M059J (cell line): ENCODE data around the gene TAF10. TPM values are rescaled to one million over a fixed set of nuclear protein-coding genes. Genes with fewer than 3 reads are reported as not detected.

Experiments
- DNase-seq: peaks from one replicate; pipeline ENCODE4 v3.0.0-alpha.2; 2012; ENCODE audit warnings: low read depth
- total RNA-seq: library from RNA; depleted of rRNA; stranded (reverse); fragments of >200 nt; shearing (Covaris generic); gene quantifications from 2 replicates; pipeline ENCODE4 v1.2.3, GENCODE V29; 2014; rRNA removed

Gene TAF10
- total RNA-seq, result 108 and 133 TPM in 2 replicates

- peak; percentile 97 for DNase-seq
Measured at GRCh38 chr11:6612213-6613041, at the start of gene TAF10. TSS of gene TAF10 (minus strand) at chr11:6612216. CDS start at chr11:6612189, 27 bp downstream.

DNA sequence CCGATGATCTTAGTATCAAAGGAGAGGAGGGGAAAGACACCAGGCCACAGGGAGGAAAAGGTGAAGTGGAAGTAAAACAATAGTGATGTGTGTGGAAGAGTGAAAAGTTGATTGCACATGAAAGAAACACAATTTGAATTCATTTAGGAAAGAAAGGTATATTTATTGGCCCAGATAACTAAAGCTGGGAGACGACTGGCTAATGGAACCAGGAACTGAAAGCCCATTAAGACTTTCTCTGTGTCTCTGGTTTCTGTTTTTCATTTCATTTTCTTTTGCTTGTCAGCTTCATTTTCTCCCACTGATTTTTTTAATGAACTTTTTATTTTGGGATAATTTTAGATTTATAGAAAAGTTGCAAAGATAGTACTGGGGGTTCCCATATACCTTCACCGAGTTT is 48.7 kb upstream of the TAF10 start:
- DNase-seq, result no peak

- DNase-seq, result no peak
Measured at GRCh38 chr11:6658647-6659046, 46.6 kb upstream of the TAF10 start.

DNA sequence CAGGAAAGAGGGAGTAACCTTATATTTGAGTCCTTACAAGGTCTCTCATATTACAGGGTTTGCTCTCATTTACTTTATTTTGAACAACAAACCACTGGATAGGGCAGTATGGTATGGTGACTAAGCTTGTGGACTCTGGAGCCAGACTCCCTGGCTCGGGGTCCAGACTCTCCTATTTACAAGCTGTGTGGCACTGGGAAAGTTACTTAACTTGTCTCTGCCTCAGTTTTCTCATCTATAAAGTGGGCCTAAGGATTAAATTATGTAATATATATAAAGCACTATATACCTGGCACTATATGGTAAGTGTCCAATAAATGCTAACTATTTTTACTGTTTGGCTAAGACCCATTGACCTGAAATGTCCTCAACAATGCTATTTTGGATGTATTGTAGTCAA is 45.3 kb upstream of the TAF10 start:
- peak; percentile 36 for DNase-seq

DNA sequence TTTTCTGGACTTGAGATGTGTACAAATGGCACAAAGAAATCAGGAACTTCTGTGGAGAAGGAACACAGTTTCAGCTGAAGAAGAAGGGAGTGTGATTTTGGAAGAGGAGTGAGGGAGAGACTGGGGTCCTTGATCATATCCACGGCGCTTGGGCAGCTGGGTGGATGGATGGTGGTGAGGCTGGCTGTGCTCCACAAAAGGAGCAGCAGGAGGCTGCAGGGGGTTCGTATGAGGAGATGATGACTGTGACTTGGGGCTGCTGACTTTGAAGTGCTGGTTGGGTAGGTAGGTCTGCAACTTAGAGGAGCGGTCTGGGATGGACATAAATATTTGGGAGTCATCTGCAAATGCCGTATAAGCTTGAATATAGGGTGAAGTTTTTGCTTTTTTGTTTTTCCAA is 44.9 kb upstream of the TAF10 start:
- DNase-seq, result no peak

DNA sequence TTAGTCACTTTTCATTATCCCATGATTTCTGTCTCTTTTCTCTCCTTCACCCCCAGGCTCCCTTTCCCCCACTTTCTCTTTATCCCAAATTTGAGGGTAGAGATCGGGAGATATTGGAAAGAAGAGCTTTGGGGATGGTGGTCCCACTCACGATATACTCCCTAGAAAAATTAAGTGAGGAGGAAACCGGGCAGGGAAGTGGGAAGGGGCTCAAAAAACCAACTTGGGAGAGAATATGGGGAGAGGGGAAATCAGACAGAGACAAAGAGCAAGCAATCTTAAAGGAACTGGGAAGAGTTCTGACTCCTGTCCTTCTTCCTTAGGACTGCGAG is 44.5 kb upstream of the TAF10 start:
- no peak for DNase-seq

DNA sequence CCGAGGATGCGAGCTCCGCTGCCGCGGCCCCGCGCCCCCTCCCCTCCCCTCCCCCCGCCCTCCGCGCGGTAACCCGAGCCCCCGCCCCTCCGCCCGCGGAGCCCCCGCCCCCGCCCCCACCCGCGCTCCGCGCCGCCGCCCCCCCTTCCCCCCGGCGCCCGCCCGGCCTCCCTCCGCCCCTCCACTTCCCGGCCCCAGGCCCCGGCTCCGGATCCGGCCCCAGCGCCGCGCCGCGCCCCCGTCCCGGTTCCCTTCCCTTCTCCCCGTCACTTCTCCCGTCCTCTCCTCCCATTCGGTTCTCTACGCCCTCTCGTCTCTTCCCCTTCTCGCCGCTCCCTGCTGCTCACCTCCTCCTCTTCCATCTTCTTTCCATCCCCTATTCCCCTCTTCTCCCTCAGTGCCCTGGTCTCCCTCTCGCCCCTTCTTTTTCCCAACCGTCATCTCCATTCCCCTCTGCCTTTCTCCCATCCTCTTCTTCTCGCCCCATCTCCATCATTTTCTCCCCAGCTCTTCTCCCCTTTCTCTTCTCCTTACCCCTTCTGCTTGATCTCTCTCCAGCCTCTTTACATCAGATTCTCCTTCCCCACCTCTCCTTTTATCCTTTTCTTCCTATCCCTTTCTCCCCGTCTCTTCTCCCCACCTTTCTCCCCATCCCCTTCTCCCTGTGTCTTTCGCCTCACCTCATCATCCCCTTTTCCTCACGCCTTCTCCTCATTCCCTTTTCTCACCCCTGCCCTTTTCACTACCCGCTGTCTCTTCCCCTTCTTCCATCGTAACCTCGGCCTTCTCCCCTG is 44.0 kb upstream of the TAF10 start, which contains the start of gene DCHS1:
Gene DCHS1, minus strand, starts transcription at position 20 of the 794 bp plus-strand sequence. CDS start 14,196 bp downstream, outside the sequence.
- DNase-seq, result no peak

GRCh38 chr11:6655020-6655789 is 43.2 kb upstream of the TAF10 start:
- no peak for DNase-seq

DNA sequence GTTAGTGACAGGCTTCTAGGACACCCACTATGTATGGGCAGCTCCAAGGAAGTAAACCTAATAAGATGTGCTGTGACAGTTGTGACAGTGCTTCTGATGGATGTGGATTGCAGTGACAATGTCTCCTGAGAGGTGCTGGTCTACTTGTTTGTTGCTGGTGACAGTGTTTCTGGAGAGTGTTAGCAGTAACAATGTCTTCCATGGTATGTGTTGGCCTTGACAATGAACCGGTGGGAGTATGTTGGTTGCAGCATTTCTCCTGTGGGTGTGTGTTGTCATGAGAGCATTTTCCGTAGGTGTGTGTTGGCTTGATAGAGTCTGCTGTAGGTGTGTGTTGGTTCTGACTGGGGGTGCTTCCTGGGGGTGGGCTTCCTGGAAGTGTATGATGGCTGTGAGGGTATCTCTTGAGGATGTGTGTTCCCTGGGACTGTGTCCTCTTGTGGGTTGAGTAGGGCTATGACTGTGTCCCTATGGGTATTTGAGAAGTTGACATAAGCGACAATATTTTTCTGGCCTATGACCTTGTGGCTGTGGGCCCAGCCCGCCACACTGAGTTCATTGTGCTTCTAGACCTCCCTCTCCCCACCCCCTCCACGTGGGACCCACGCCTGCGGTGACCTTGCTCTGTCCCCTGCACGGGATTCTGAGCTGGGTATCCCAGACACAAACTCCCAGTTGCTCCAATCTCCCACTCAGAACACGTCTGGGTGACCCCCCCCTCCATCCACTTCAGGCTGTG is 42.4 kb upstream of the TAF10 start:
- DNase-seq, result no peak

DNA sequence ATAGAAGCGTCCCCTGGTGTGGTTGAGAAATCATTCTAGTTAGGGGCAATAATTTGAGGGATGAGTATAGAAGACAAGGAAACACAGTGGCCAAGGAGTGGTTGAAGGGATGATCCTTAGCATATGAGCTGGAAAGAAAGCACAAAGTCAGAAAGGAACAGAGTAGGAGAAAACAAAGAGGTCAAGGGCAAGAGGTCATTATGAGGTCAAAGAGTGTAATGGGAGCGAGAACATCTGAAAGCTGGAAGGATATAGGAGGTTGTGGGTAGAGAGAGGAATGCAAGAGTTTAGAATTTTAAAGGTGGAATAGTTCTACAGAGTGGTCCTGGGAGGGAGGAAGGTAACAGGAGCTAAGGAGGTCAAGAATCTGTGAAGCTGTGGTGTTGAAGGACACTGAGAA is 41.6 kb upstream of the TAF10 start:
- DNase-seq, result no peak

- DNase-seq, result no peak
Measured at GRCh38 chr11:6653097-6653496, 41.1 kb upstream of the TAF10 start.

- DNase-seq, result no peak
Measured at GRCh38 chr11:6652182-6652581, 40.2 kb upstream of the TAF10 start.

DNA sequence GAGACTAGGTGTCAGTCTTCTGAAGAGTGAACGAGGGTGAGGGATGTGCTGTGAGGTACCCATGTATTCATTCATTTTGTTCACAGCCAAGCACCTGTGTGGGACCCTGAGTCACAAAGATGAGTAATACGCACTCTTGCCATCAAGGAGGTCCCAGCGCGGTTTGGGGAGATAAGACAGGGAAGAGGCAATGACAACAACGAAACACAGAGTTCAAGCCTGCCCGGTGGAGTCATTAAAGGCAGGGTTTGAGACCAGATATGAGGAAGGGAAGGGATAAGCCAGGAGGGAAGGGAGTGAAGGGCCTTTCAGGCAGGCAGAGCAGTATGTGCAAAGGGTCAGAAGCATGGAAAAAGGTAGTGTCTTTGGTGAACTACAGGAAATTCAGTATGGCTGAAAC is 39.0 kb upstream of the TAF10 start:
- DNase-seq, result peak; percentile 55

DNA sequence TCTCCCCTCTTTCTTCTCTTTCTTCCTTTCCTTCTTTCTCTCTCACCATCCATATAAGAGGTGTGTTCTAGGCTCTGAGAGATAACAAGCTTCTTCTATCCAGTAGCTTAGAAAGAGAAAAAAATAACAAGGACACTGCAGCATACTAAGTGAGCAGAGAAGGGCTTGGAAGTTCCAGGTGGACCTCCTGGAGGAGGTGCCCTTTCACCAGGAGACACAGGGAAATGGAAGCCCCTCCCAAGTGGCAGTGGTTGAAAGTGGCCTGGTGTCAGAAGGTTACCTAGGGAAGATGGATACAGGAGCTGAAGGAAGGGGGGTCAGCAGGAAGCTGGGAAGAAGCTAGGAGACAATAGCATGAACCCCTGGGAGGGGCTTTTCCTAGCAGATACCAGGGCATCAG is 38.1 kb upstream of the TAF10 start:
- no peak for DNase-seq

- DNase-seq, result no peak
Measured at GRCh38 chr11:6648501-6648900, 36.5 kb upstream of the TAF10 start.

GRCh38 chr11:6647836-6648235 is 35.8 kb upstream of the TAF10 start:
- no peak for DNase-seq

- no peak for DNase-seq
Measured at GRCh38 chr11:6646918-6647679, 35.1 kb upstream of the TAF10 start.

GRCh38 chr11:6646576-6646917 is 34.5 kb upstream of the TAF10 start:
- DNase-seq, result no peak

DNA sequence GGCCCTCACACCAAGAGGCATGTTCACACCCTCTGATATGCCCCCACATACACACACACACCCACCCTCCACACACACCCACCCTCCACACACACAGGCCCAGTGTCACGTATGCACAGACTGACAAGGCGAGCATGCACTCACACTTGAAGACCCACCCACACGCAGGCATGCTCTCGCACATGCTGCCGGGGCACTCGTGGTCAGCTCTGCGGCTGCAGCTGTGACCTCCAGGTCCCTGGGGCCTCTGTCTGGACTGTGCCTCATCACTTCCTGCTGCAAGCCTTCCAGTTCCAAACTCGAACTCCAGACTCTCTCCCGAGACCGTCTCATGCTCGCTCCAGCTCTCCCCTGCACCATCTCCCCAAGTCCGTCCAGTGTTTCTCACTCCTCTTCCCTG is 34.1 kb upstream of the TAF10 start:
- no peak for DNase-seq

- no peak for DNase-seq
Measured at GRCh38 chr11:6642957-6643356, 30.9 kb upstream of the TAF10 start.
